DMS114 treated with DMSO at 0.1 percent for 48 hours (cell line): ENCODE data around the gene COL4A4.
"Not testable (repeated sequence)": the region's sequence is repeated elsewhere in the genome, so short reads cannot be mapped to it uniquely, and the experiment has no call there.

Source experiments
- DNase-seq: peaks from one replicate; lab custom pipeline; 2025; ENCODE audit not compliant: unreplicated experiment; lab: John Stamatoyannopoulos, UW

Gene COL4A4

GRCh38 chr2:227163998-227164762 is at the start of gene COL4A4, which contains the start of gene COL4A3:
Gene COL4A4, minus strand, starts transcription at chr2:227164205. Its CDS starts 16,722 bp downstream, at chr2:227147483.
Gene COL4A3, plus strand, starts transcription at chr2:227164624. Its CDS starts 103 bp downstream, at chr2:227164727.
- DNase-seq = no peak

GRCh38 chr2:227207573-227207972 is 43.6 kb upstream of the COL4A4 start:
- DNase-seq = no peak

GRCh38 chr2:227206406-227206805 is 42.4 kb upstream of the COL4A4 start:
- no peak for DNase-seq

GRCh38 chr2:227205701-227206100 is 41.7 kb upstream of the COL4A4 start:
- no peak for DNase-seq

- no peak for DNase-seq
Measured at GRCh38 chr2:227204452-227204851, 40.4 kb upstream of the COL4A4 start.

GRCh38 chr2:227201771-227202170 is 37.8 kb upstream of the COL4A4 start:
- no peak for DNase-seq

GRCh38 chr2:227198866-227199265 is 34.9 kb upstream of the COL4A4 start:
- no peak for DNase-seq

- DNase-seq = no peak
Measured at GRCh38 chr2:227194219-227194618, 30.2 kb upstream of the COL4A4 start.

GRCh38 chr2:227192491-227192890 is 28.5 kb upstream of the COL4A4 start:
- no peak for DNase-seq

- no peak for DNase-seq
Measured at GRCh38 chr2:227191367-227191766, 27.4 kb upstream of the COL4A4 start.

- no peak for DNase-seq
Measured at GRCh38 chr2:227188292-227188691, 24.3 kb upstream of the COL4A4 start.

- no peak for DNase-seq
Measured at GRCh38 chr2:227186751-227187150, 22.7 kb upstream of the COL4A4 start.

- no peak for DNase-seq
Measured at GRCh38 chr2:227185615-227186232, 21.7 kb upstream of the COL4A4 start.

- DNase-seq = no peak
Measured at GRCh38 chr2:227183657-227184367, 19.8 kb upstream of the COL4A4 start.

GRCh38 chr2:227182765-227183164 is 18.8 kb upstream of the COL4A4 start:
- no peak for DNase-seq

- DNase-seq = no peak
Measured at GRCh38 chr2:227180770-227181169, 16.8 kb upstream of the COL4A4 start.

GRCh38 chr2:227179988-227180685 is 16.1 kb upstream of the COL4A4 start:
- no peak for DNase-seq

GRCh38 chr2:227177592-227178336 is 13.8 kb upstream of the COL4A4 start:
- DNase-seq = no peak

GRCh38 chr2:227171779-227172178 is 7.8 kb upstream of the COL4A4 start:
- DNase-seq = not testable (repeated sequence)

GRCh38 chr2:227164763-227165291 is 822 bp upstream of the COL4A4 start:
- no peak for DNase-seq
